ENCODE results near the gene TTC9B.

DNA sequence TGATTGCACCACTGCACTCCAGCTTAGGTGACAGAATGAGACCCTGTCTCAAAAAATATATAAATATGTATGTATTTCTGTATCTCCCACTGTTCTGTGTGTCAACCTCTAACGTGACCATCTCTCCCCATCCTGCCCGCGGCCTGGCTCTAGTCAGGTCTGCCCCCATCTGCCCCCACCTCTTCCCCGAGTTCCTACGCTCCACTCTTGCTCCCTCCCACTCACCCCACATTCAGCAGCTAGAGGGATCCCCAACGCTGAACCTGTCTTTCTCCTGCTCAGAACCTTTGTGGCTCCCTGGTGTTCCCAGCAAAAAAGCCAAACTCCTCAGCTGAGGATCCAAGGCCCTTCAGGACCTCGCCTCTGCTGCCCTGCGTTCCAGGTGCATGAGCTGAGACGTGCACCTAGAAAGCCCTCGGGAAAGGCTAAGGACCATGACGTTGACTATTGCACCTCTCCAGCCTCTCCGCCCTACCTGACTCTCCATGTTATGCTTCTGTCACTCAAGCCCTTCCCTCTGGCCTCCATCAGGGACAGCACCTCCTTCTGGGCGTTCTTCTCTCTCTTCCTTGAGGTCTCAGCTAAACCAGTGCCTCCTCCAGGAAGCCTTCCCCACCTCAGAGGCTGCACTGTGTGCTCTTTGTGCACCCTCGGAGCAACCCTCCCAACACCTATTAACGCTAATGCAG is 48.9 kb upstream of the TTC9B start:
- TF ChIP-seq, protein P1, sequence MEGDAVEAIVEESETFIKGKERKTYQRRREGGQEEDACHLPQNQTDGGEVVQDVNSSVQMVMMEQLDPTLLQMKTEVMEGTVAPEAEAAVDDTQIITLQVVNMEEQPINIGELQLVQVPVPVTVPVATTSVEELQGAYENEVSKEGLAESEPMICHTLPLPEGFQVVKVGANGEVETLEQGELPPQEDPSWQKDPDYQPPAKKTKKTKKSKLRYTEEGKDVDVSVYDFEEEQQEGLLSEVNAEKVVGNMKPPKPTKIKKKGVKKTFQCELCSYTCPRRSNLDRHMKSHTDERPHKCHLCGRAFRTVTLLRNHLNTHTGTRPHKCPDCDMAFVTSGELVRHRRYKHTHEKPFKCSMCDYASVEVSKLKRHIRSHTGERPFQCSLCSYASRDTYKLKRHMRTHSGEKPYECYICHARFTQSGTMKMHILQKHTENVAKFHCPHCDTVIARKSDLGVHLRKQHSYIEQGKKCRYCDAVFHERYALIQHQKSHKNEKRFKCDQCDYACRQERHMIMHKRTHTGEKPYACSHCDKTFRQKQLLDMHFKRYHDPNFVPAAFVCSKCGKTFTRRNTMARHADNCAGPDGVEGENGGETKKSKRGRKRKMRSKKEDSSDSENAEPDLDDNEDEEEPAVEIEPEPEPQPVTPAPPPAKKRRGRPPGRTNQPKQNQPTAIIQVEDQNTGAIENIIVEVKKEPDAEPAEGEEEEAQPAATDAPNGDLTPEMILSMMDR (IDR thresholded peaks at IDR 0.05), result no peak
- TF ChIP-seq POLR2A (IDR thresholded peaks at IDR 0.05), result no peak
